Measurements from ENCODE around the gene MPRIP.

MPRIP gene

GRCh38 chr17:17165666-17166308, 123.5 kb downstream of the MPRIP start:
- DNase-seq (ENCODE audit: low read depth in 3 of 3) = no peak

- no peak for DNase-seq (ENCODE audit: low read depth in 3 of 3)
These were observed 124.2 kb downstream of the MPRIP start for GRCh38 chr17:17166446-17166845.

GRCh38 chr17:17167356-17167755, 125.1 kb downstream of the MPRIP start:
- no peak for DNase-seq (ENCODE audit: low read depth in 3 of 3)

- no peak for DNase-seq (ENCODE audit: low read depth in 3 of 3)
These were observed 125.7 kb downstream of the MPRIP start for GRCh38 chr17:17167986-17168385.

GRCh38 chr17:17168401-17168800, 126.1 kb downstream of the MPRIP start:
- no peak for DNase-seq (ENCODE audit: low read depth in 3 of 3)

GRCh38 chr17:17169396-17169795, 127.1 kb downstream of the MPRIP start:
- no peak for DNase-seq (ENCODE audit: low read depth in 3 of 3)

- no peak for DNase-seq (ENCODE audit: low read depth in 3 of 3)
These were observed 128.2 kb downstream of the MPRIP start for GRCh38 chr17:17170346-17170985.

- DNase-seq (ENCODE audit: low read depth in 3 of 3) = no peak
These were observed 128.9 kb downstream of the MPRIP start for GRCh38 chr17:17171186-17171585.

- no peak for DNase-seq (ENCODE audit: low read depth in 3 of 3)
These were observed 130.0 kb downstream of the MPRIP start for GRCh38 chr17:17172001-17172939.

- no peak for DNase-seq (ENCODE audit: low read depth in 3 of 3)
These were observed 130.7 kb downstream of the MPRIP start for GRCh38 chr17:17172990-17173389.

- no peak for DNase-seq (ENCODE audit: low read depth in 3 of 3)
These were observed 131.7 kb downstream of the MPRIP start for GRCh38 chr17:17173921-17174320.

GRCh38 chr17:17175340-17175739, 133.1 kb downstream of the MPRIP start:
- no peak for DNase-seq (ENCODE audit: low read depth in 3 of 3)

GRCh38 chr17:17175917-17176316, 133.7 kb downstream of the MPRIP start:
- no peak for DNase-seq (ENCODE audit: low read depth in 3 of 3)

GRCh38 chr17:17176341-17176740, 134.1 kb downstream of the MPRIP start:
- no peak for DNase-seq (ENCODE audit: low read depth in 3 of 3)

GRCh38 chr17:17177176-17177575, 134.9 kb downstream of the MPRIP start:
- no peak for DNase-seq (ENCODE audit: low read depth in 3 of 3)

GRCh38 chr17:17179371-17179827, 137.1 kb downstream of the MPRIP start:
- no peak for DNase-seq (ENCODE audit: low read depth in 3 of 3)

- DNase-seq (ENCODE audit: low read depth in 3 of 3) = no peak
These were observed 137.9 kb downstream of the MPRIP start for GRCh38 chr17:17180141-17180603.

- DNase-seq (ENCODE audit: low read depth in 3 of 3) = no peak
These were observed 138.7 kb downstream of the MPRIP start for GRCh38 chr17:17180741-17181525.

- DNase-seq (ENCODE audit: low read depth in 3 of 3) = no peak
These were observed 139.7 kb downstream of the MPRIP start for GRCh38 chr17:17181666-17182597.

- DNase-seq (ENCODE audit: low read depth in 3 of 3) = no peak
These were observed 140.4 kb downstream of the MPRIP start for GRCh38 chr17:17182598-17183136.
